LoVo (cell line): ENCODE measurements around the gene ZNF778.
"Not testable (repeated sequence)": the region's sequence is repeated elsewhere in the genome, so short reads cannot be mapped to it uniquely, and the experiment has no call there.

Experiments used
- DNase-seq: peaks from one replicate; pipeline ENCODE4 v3.0.0-alpha.2; 2016; ENCODE audit warnings: low spot score

The ZNF778 gene

GRCh38 chr16:89183463-89183862, 34.0 kb upstream of the ZNF778 start:
- DNase-seq: no peak

- no peak for DNase-seq
Measured at GRCh38 chr16:89183975-89184676, 33.4 kb upstream of the ZNF778 start.

- no peak for DNase-seq
Measured at GRCh38 chr16:89184677-89184932, 32.9 kb upstream of the ZNF778 start.

- DNase-seq: no peak
Measured at GRCh38 chr16:89184933-89185794, 32.3 kb upstream of the ZNF778 start.

GRCh38 chr16:89185887-89186592, 31.5 kb upstream of the ZNF778 start:
- not testable (repeated sequence) for DNase-seq

- not testable (repeated sequence) for DNase-seq
Measured at GRCh38 chr16:89186593-89187031, 30.9 kb upstream of the ZNF778 start.

GRCh38 chr16:89187032-89187769, 30.3 kb upstream of the ZNF778 start:
- peak; percentile 20 for DNase-seq

GRCh38 chr16:89187770-89188392, 29.6 kb upstream of the ZNF778 start:
- DNase-seq: no peak

GRCh38 chr16:89188471-89189357, 28.8 kb upstream of the ZNF778 start:
- not testable (repeated sequence) for DNase-seq

- DNase-seq: no peak
Measured at GRCh38 chr16:89189358-89190025, 28.0 kb upstream of the ZNF778 start.

- no peak for DNase-seq
Measured at GRCh38 chr16:89190150-89190958, 27.1 kb upstream of the ZNF778 start.

- DNase-seq: no peak
Measured at GRCh38 chr16:89191033-89191900, 26.2 kb upstream of the ZNF778 start.

- no peak for DNase-seq
Measured at GRCh38 chr16:89191901-89192185, 25.7 kb upstream of the ZNF778 start.

- DNase-seq: peak; percentile 70
Measured at GRCh38 chr16:89192186-89192955, 25.1 kb upstream of the ZNF778 start.

- peak; percentile 50 for DNase-seq
Measured at GRCh38 chr16:89192956-89193575, 24.4 kb upstream of the ZNF778 start.

GRCh38 chr16:89193576-89194293, 23.8 kb upstream of the ZNF778 start:
- no peak for DNase-seq
